Common myeloid progenitor, CD34-positive (primary cell): ENCODE results near the gene PLEKHA7.

Experiments
- CTCF ChIA-PET: fragments of 350-600 bp; sonication (Branson Sonifier 250); formaldehyde crosslinking; loops from one replicate; lab custom pipeline; 2021; ENCODE audit warnings: antibody characterized with exemption; lab: Charles Lee
- POLR2A ChIA-PET: fragments of 350-600 bp; sonication (Branson Sonifier 250); formaldehyde crosslinking; loops from one replicate; lab custom pipeline; 2021; ENCODE audit warnings: antibody characterized with exemption; lab: Charles Lee
- DNase-seq, 3 donors: peaks; one replicate each; pipeline versions ENCODE4 v3.0.0 to v3.0.0-alpha.2; 2013
- H3K27ac ChIP-seq, 2 experiments: 1 replicate in 1 of 2; 2 replicates in 1 of 2; pipeline ENCODE4 v1.7.0; 2013; ENCODE audit warnings: inconsistent platforms in 2 of 2, low read length in 2 of 2, mild to moderate bottlenecking in 2 of 2, low read depth in 1 of 2, moderate library complexity in 1 of 2; ENCODE audit not compliant: severe bottlenecking in 2 of 2, insufficient read depth in 1 of 2, poor library complexity in 1 of 2
- H3K27me3 ChIP-seq, 5 experiments: replicated peaks in 2 of 5; 1 replicate in 3 of 5; 2 replicates in 2 of 5; pipeline versions ENCODE4 v1.6.1 to v1.7.0; 2013; ENCODE audit warnings: low read length in 4 of 5, mild to moderate bottlenecking in 2 of 5, moderate library complexity in 2 of 5, inconsistent platforms in 1 of 5; ENCODE audit not compliant: insufficient read depth in 5 of 5, control insufficient read depth in 4 of 5
- H3K36me3 ChIP-seq, 4 experiments: 1 replicate in 2 of 4; 2 replicates in 2 of 4; pipeline versions ENCODE4 v1.6.1 to v1.7.0; 2013; ENCODE audit warnings: low read length in 3 of 4, control low read depth in 1 of 4, mild to moderate bottlenecking in 1 of 4; ENCODE audit not compliant: control insufficient read depth in 4 of 4, insufficient read depth in 4 of 4
- H3K4me1 ChIP-seq, 4 experiments: 1 replicate in 3 of 4; 2 replicates in 1 of 4; pipeline versions ENCODE4 v1.6.1 to v1.7.1; 2013; ENCODE audit warnings: low read length in 3 of 4, mild to moderate bottlenecking in 3 of 4, control low read depth in 1 of 4, inconsistent platforms in 1 of 4, moderate library complexity in 1 of 4; ENCODE audit not compliant: control insufficient read depth in 4 of 4, insufficient read depth in 4 of 4; ENCODE audit errors: control extremely low read depth in 1 of 4
- H3K4me3 ChIP-seq, 7 experiments: 1 replicate in 4 of 7; 2 replicates in 3 of 7; pipeline versions ENCODE4 v1.5.1 to v1.7.0; 2013; ENCODE audit warnings: mild to moderate bottlenecking in 7 of 7, low read length in 6 of 7, moderate library complexity in 6 of 7, inconsistent platforms in 2 of 7, low read depth in 2 of 7, control low read depth in 1 of 7; ENCODE audit not compliant: insufficient read depth in 4 of 7, control insufficient read depth in 1 of 7; ENCODE audit errors: extremely low read depth in 1 of 7
- H3K9me3 ChIP-seq, 5 experiments: 1 replicate in 4 of 5; 2 replicates in 1 of 5; pipeline versions ENCODE4 v1.6.1 to v1.7.1; 2013; ENCODE audit warnings: low read length in 4 of 5, mild to moderate bottlenecking in 2 of 5, inconsistent platforms in 1 of 5, low read depth in 1 of 5, moderate library complexity in 1 of 5; ENCODE audit not compliant: control insufficient read depth in 4 of 5, insufficient read depth in 2 of 5; ENCODE audit errors: control extremely low read depth in 1 of 5
- WGBS: methylation state at CpG from one replicate; pipeline ENCODE4 v1.1.5; 2013; ENCODE audit not compliant: insufficient coverage; 5-methylcytosine and 5-hydroxymethylcytosine counted together

PLEKHA7 gene

DNA sequence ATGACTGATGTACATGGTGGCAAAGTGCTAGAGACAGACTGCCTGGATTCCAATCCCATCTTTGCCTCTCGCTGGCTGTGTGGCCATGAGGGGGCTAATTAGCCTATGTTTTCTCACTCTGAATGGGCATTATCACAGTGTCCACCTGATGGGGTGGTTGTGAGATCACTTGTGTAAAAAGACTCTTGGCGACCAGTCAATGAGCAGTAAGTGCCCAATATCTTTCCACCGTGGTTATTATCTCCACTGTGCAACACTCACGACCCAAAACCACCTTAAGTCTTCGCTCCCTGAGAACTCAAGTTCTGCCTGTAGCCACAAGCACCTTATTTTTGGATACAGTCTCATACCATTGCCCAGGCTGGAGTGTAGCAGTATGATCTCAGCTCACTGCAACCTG is 52.1 kb downstream of the PLEKHA7 start:
- H3K4me1 ChIP-seq, result no peaks in the 10 kb centered on the region
- ChIA-PET CTCF (no interaction called here), POLR2A (no interaction called here)
- H3K9me3 ChIP-seq, result no peaks in the 10 kb centered on the region
- 69% methylated on average over 4 of the region's 5 CpGs for WGBS
- no peak overlapping the region for H3K4me3 ChIP-seq
- H3K27ac ChIP-seq, result no peak overlapping the region
- H3K27me3 ChIP-seq, result no peaks in the 10 kb centered on the region
- DNase-seq, result peak in 1 of 3 donors; percentile 13
- H3K36me3 ChIP-seq, result no peaks in the 10 kb centered on the region

DNA sequence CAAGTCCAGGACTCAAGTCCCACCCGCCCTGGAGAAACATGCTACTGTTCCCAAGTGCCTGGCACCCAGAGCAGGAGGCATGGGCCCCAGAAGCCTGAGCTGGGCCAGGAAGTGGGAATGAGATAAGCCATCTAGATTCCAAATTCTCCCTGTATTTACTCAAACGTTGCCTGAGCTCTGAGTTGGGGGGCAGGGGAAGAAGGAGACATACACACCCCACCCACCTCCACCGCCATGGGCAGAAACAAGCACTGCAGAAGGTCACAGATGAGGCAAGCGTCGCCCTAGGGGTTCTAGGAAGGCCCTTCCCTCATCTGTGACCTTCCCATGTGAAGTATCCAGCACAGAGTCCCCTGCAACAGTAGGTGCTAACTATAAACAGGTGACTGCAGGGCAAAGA is 54.0 kb downstream of the PLEKHA7 start:
- ChIA-PET CTCF (interaction anchor here (0.9 to 1.9 kb wide), 8 partner anchors 9 to 140 kb away, joined by 3 to 5 read pairs (median 4); no protein-coding TSS in a partner anchor), POLR2A (no interaction called here)
- no peaks in the 10 kb centered on the region for H3K27me3 ChIP-seq
- H3K9me3 ChIP-seq, result no peaks in the 10 kb centered on the region
- no peaks in the 10 kb centered on the region for H3K36me3 ChIP-seq
- no peaks in the 10 kb centered on the region for H3K4me1 ChIP-seq
- no peak for DNase-seq
- H3K27ac ChIP-seq, result no peak overlapping the region
- WGBS, result 83% methylated on average over 3 of the region's 5 CpGs
- H3K4me3 ChIP-seq, result no peak overlapping the region

DNA sequence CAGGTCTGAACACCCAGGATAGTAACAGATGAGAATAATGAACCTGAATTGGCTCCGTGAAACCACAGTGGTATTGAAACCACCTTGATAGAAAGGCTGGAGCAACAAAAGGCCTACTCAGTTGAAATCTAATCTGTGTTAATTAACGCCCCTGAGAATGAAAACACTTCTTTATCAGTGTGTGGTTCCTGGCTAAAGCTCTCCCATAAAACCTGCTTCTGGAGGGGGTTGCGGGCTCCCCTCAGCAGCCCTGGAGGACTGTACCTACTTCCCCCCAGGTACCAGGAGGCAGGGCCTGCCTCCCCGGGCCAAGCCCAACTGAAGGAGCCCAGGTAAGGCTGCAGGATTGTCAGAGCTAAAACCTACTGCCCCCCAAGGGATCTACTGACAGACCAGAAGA is 54.6 kb downstream of the PLEKHA7 start:
- Histone ChIP-seq H3K36me3 (no peaks in the 10 kb centered on the region), H3K4me1 (no peaks in the 10 kb centered on the region), H3K27ac (no peak overlapping the region), H3K9me3 (no peaks in the 10 kb centered on the region), H3K4me3 (no peak overlapping the region), H3K27me3 (no peaks in the 10 kb centered on the region)
- POLR2A ChIA-PET, result interaction anchor here (0.5 kb wide), 1 partner anchor 122 kb away, joined by 3 read pairs; no protein-coding TSS in a partner anchor
- CTCF ChIA-PET, result interaction anchor here (1.3 to 1.9 kb wide), 3 partner anchors 8 to 16 kb away, joined by 3 to 4 read pairs (median 4); no protein-coding TSS in a partner anchor
- WGBS, result 98% methylated on average over 4 of the region's 4 CpGs
- no peak for DNase-seq

DNA sequence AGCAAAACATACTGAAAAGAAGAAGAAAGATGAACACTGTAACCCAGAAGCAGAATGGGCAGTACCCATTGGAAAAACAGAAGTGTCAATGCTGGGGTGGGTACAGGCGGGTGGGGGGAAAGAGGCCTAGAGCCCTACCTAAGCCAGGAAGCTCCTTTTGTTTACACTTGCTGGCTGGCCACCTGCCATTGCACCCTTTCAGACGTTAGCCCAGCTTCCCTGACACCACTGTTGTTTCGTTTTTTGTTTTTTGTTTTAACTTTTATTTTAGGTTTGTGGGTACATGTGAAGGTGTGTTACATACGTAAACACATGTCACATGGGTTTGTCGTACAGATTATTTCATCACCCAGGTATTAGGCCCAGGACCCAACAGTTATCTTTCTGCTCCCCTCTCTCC is 55.4 kb downstream of the PLEKHA7 start:
- ChIA-PET POLR2A (no interaction called here), CTCF (no interaction called here)
- 90% methylated on average over 2 of the region's 5 CpGs for whole genome bisulfite sequencing

DNA sequence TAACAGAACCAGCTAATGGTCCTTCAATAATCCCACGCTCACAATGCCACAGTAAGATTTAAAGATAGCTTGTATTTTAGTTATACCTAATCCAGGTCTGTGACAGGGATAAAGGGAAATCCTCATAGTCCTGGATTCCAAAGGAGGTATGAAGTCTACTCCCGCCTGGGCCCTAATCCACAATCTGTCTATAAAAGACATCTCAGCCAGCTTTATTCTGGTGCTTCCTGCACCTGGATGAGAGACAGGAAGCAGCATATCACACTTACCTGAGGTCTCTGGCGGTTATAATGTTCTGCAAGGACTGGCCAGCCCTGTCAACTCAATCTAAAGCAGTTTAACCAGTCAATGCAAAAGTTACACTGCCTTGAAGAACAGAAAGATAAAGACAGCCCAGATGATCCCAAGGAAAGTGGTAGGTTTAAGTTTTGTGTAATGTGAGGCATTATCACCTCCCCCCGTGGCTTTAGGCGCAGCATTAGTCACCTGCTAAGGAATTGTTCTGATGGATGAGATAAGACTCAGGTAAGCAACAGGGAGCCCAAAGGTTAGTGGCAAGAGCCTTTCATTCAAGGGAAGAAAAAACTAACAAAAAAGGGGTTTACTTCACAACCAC is 57.6 kb downstream of the PLEKHA7 start:
- CTCF ChIA-PET, result no interaction called here
- H3K9me3 ChIP-seq, result no peaks in the 10 kb centered on the region
- no peak for DNase-seq
- 100% methylated on average over 3 of the region's 5 CpGs for WGBS
- POLR2A ChIA-PET, result no interaction called here
- H3K27ac ChIP-seq, result no peak overlapping the region
- H3K4me3 ChIP-seq, result no peak overlapping the region
- H3K36me3 ChIP-seq, result no peaks in the 10 kb centered on the region
- no peaks in the 10 kb centered on the region for H3K27me3 ChIP-seq
- H3K4me1 ChIP-seq, result no peaks in the 10 kb centered on the region

More for the DNA sequence above, 55.4 kb downstream of the PLEKHA7 start:
- Histone ChIP-seq H3K4me1 (no peaks in the 10 kb centered on the region), H3K9me3 (no peaks in the 10 kb centered on the region), H3K4me3 (no peak overlapping the region), H3K27ac (no peak overlapping the region), H3K36me3 (no peaks in the 10 kb centered on the region), H3K27me3 (no peaks in the 10 kb centered on the region)
- DNase-seq, result no peak

DNA sequence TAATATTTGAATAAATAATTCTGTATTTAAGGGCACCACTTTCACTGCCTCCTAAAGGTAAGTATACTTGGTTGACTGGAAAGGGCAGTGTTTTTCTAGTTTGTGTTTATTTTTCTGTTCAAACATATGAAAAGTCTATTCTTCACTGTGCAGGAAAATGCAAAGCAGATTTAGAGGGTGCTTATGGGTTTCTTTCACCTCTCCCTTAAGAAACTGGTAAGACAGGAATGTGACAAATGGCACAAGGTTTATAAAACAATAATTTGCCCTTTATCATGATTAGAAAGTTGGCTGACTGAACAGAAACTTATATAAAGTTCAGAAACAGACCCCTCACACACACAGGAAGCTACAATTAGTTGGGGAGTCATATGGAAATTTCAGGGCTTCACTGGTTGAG is 60.6 kb downstream of the PLEKHA7 start:
- CTCF ChIA-PET, result interaction anchor here (1.0 kb wide), 1 partner anchor 17 kb away, joined by 3 read pairs; no protein-coding TSS in a partner anchor
- POLR2A ChIA-PET, result no interaction called here
- H3K27ac ChIP-seq, result no peak overlapping the region

DNA sequence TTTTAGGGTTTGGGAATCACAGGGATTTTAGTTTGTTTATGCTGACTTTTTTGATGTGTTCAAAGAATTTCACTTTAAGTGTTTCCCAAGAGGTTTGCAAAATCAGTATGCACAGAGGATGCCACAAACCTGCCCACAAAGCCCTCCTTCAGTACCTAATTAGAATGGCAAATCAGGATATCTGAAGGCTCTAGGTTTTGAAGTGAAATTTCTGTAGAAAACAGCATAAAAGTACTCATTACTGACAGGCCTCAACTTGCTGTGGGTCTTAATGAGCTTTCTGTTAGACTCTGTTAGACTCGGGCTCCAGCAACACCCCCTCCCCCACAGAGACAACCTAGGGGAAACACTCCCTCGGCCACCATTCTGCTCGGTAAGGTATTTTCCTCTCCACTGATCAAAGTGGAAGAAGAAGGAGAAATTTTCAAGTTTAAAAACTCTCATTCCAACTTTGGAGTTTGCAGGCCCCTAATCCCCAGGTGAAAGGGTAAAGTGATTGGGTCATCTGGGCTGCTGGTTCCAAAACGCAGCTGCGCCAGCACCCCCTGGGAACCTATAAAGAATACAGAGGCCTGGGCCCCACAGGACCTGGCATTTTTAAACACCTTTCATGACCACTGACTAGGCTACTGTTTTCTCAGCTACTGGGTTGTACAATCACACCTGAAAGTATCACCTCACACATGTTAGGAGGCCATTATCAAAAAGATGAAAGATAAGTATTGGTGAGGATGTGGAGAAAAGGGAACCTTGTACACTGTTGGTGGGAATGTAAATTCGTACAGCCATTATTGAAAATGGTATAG is 67.5 kb downstream of the PLEKHA7 start:
- WGBS, result 92% methylated on average over 2 of the region's 6 CpGs
- H3K4me3 ChIP-seq, result no peak overlapping the region
- CTCF ChIA-PET, result interaction anchor here (0.9 to 2.6 kb wide), 4 partner anchors 24 to 162 kb away, joined by 3 to 11 read pairs (median 3); no protein-coding TSS in a partner anchor
- DNase-seq, result no peak
- H3K36me3 ChIP-seq, result no peaks in the 10 kb centered on the region
- no peaks in the 10 kb centered on the region for H3K27me3 ChIP-seq
- H3K4me1 ChIP-seq, result peaks cover 0 to 1% (median 0%) of the 10 kb centered on the region in 4 experiments
- POLR2A ChIA-PET, result no interaction called here
- no peaks in the 10 kb centered on the region for H3K9me3 ChIP-seq
- no peak overlapping the region for H3K27ac ChIP-seq

More for the DNA sequence above, 60.6 kb downstream of the PLEKHA7 start:
- DNase-seq, result no peak
- H3K4me3 ChIP-seq, result no peak overlapping the region
- no peaks in the 10 kb centered on the region for H3K27me3 ChIP-seq
- no peaks in the 10 kb centered on the region for H3K36me3 ChIP-seq
- no peaks in the 10 kb centered on the region for H3K9me3 ChIP-seq
- no peaks in the 10 kb centered on the region for H3K4me1 ChIP-seq
